ACC112 (cell line): ENCODE measurements around the gene DPP8.

Experiments used
- H2AFZ ChIP-seq: fragments of 200-600 bp; sonication (generic); one replicate; pipeline ENCODE4 v1.6.0; 2017; ENCODE audit warnings: antibody characterized with exemption, low read length; ENCODE audit not compliant: unreplicated experiment
- H3K27ac ChIP-seq: fragments of 200-600 bp; sonication (generic); 2 replicates; pipeline ENCODE4 v1.5.1; 2014; ENCODE audit warnings: low read depth, mild to moderate bottlenecking, antibody characterized with exemption, low read length, moderate library complexity
- H3K27me3 ChIP-seq: fragments of 200-600 bp; sonication (generic); 2 replicates; pipeline ENCODE4 v1.6.1; 2014; ENCODE audit warnings: mild to moderate bottlenecking, antibody characterized with exemption, low read length, moderate library complexity, mixed read lengths; ENCODE audit not compliant: insufficient read depth
- H3K36me3 ChIP-seq: fragments of 200-600 bp; sonication (generic); 2 replicates; pipeline ENCODE4 v1.6.1; 2016; ENCODE audit warnings: mild to moderate bottlenecking, antibody characterized with exemption, low read length, moderate library complexity, mixed read lengths; ENCODE audit not compliant: insufficient read depth
- H3K4me1 ChIP-seq: fragments of 200-600 bp; sonication (generic); one replicate; pipeline ENCODE4 v1.6.1; 2016; ENCODE audit warnings: low read length, mixed read lengths; ENCODE audit not compliant: insufficient read depth, unreplicated experiment, control insufficient read depth
- H3K4me3 ChIP-seq: fragments of 200-600 bp; sonication (generic); 2 replicates; pipeline ENCODE4 v1.5.1; 2014; ENCODE audit warnings: mild to moderate bottlenecking, low read depth, low read length
- H3K79me2 ChIP-seq: fragments of 200-600 bp; sonication (generic); one replicate; pipeline ENCODE4 v1.6.0; 2016; ENCODE audit warnings: low read length; ENCODE audit not compliant: control insufficient read depth, unreplicated experiment, insufficient read depth

The DPP8 gene

DNA sequence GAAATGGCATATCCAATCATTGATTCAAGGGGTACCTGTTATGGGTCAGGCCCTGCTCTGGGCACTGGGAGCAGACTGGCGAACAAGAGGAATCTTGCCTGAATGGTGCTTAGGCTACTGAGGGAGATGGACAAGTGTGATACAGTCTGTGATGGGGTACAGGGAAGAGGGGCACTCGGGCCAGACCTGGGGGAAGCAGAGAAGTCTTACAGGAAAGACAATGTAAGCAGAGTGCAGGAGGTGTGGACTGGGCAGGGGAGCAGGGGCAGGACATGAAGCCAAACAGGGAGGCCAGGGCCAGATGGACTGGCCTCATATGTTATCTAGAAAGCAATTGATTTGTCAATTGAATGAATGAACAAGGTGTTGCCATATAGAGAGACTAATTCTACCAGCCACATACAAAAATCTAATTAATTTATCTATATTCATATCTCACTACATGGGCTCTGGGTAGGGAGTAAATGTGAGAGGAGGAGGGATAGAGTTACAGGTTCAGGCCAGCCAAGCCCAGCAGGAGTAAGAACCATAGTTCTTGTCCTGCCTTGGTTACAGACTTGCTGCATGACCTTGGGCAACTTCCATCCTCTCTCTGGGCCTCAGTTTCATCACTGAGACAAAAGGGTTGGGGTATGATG lies 91.2 kb downstream of the DPP8 start:
- Histone ChIP-seq H3K27me3 (peaks cover 25% of the 10 kb centered on the region), H3K36me3 (no peaks in the 10 kb centered on the region), H3K4me1 (peaks cover 9% of the 10 kb centered on the region), H3K27ac (no peak overlapping the region), H3K4me3 (no peak overlapping the region), H2AFZ (no peak overlapping the region), H3K79me2 (no peaks in the 10 kb centered on the region)

DNA sequence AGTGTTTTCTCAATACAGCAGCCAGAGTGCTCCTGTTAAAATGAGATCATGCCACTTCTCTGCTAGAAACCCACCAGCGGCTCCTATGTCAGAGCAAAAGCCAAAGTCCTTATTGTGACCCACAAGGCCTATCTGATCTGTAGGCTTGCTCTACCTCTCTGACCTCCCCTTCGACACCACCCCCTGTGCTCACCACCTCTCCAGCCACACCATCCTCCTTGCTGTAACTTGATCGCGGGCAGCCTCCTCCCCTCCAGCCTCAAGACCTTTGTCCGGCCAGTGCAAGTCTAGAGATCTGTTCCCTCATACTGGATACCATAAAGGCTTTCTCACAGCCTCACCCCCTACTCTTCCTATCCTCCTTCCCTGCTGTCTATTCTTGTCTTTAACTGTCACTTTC lies 92.8 kb downstream of the DPP8 start:
- Histone ChIP-seq H3K27me3 (peaks cover 38% of the 10 kb centered on the region), H3K27ac (no peak overlapping the region), H3K79me2 (no peaks in the 10 kb centered on the region), H3K4me3 (no peak overlapping the region), H2AFZ (no peak overlapping the region), H3K36me3 (no peaks in the 10 kb centered on the region), H3K4me1 (peaks cover 9% of the 10 kb centered on the region)

DNA sequence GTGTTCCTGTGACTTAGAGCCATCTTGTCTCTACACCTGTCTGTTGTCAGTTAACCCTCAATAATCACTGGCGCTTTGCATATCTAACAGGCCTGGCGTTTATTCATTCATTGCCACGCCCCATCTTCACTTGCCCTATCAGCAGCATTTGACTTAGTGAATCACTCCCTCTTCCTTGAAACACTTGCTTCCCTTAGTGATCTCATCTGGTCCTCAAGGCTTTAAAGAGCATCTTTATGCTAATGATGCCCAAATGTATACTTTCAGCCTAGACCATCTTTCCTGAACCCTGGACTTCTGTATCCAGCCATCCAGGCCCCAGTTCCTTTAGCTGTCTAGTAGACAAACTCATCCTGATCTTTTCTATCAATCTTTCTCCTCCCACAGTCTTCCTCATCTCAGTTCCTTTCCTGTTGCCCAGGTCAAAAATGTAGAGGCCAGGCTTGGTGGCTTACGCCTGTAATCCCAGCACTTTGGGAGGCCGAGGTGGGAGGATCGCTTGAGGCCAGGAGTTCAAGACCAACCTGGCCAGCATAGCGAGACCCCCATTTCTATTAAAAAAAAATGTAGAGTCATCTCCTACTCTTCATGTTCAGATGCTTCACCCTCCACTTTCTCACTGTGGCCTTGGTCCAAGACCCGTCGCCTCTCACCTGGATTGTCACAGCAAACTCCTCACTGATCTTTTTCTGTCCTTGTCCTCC lies 93.4 kb downstream of the DPP8 start:
- peaks cover 38% of the 10 kb centered on the region for H3K27me3 ChIP-seq
- no peak overlapping the region for H3K4me3 ChIP-seq
- no peaks in the 10 kb centered on the region for H3K36me3 ChIP-seq
- peaks cover 9% of the 10 kb centered on the region for H3K4me1 ChIP-seq
- H3K79me2 ChIP-seq = no peaks in the 10 kb centered on the region
- no peak overlapping the region for H3K27ac ChIP-seq
- no peak overlapping the region for H2AFZ ChIP-seq

DNA sequence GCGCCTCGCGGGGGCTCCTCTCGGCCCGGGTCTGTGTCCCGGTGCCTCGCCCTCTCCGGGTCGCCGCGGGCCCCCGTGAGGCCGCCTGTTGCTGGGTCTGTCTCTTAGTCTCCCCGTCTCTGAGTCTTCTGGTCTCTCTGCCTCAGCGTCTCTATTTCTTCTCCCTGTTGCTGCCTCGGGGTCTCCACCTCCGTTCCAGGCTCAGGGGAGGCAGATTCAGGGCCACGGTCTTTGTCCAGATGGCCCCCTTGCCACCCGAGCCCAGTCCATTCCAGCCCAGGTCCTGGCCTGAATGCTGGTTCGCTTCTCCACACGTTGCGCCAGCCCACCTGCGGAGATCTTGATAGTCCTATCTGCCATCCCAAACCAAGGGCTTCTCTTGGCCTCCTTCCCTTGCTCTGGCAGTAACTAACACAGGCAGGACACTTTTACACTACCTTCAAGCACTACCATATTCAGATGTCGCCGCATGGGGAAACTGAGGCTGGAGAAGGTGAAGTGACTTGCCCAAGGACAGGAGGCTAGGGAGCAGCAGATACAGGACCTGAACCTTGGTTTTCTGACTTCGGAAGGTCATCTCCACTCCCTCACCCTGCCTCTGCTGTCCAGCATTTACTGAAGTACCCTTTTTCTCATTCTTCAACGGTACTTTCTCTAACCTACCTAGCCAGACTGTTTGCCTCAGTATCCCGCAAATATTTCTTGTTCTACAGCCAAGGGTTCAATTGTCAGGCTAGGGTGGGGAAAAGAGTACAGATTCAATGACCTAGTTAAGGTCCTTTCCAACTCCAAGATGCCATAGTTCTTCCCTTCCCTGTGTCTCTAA lies 94.1 kb downstream of the DPP8 start:
- H3K36me3 ChIP-seq = no peaks in the 10 kb centered on the region
- peaks cover 9% of the 10 kb centered on the region for H3K4me1 ChIP-seq
- H2AFZ ChIP-seq = no peak overlapping the region
- peaks cover 43% of the 10 kb centered on the region for H3K27me3 ChIP-seq
- no peak overlapping the region for H3K4me3 ChIP-seq
- H3K79me2 ChIP-seq = no peaks in the 10 kb centered on the region
- H3K27ac ChIP-seq = no peak overlapping the region

DNA sequence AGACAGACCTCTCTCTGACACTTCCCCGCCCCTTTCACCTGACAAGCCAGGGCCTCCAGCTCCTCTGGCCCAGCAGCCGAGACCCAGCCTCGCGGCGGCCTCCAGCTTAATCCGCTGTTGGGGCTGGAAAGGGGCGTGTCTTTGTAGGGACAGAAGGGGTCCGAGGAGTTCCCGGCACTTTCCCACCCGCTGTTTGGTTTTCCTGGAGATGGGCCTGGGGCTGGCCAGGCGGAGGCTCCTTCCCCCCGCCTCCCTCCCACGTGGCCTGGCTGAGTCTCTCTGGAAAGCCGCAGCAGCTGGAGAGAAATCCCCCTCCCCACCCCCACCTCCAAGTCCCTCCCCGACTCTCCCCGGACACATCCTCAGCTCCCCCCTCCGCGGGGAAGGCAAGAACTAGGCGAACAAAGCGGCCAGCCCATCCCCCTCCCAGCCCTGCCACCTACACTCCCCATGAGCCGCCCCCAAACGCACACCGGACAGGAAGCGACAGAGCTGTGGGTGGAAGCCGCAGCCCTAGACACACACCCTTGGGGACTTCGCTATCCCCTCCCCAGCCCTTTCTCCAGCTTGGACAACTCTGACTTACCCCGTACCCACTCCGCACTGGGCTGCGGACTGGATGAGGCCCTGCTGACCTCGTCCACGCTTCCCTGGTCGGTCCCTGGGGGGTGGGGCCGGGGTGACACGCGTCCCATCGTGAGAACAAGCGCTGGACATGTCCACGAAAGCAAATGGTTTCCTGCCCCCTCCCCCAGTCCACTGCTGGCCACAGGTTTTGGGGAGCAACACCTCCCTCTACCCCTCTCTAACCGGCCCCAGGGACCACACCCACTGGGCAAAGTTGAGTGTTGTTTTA lies 95.9 kb downstream of the DPP8 start:
- Histone ChIP-seq H2AFZ (no peak overlapping the region), H3K4me1 (peaks cover 9% of the 10 kb centered on the region), H3K36me3 (no peaks in the 10 kb centered on the region), H3K4me3 (peak overlapping the region; percentile 77), H3K27ac (no peak overlapping the region), H3K27me3 (peaks cover 49% of the 10 kb centered on the region), H3K79me2 (no peaks in the 10 kb centered on the region)

DNA sequence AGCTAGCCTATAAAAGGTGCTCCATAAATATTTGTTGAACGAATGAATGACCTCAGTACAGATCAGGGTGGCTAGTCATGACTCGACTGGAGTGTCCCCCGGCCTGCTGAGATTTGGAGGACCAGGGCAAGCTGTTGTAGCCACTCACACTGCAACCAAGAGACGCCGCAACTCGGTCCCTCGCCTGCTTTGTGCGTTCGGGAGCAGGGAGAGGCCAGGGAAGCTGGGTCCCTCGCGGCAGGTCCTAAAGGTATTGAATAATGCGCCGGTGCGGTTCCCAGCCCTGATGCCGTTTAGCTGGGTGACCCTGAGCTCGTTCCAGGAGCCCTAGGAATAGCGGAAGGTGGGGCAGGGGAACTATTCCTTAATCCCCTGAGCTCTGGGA lies 96.5 kb downstream of the DPP8 start:
- Histone ChIP-seq H3K79me2 (no peaks in the 10 kb centered on the region), H3K27me3 (peaks cover 49% of the 10 kb centered on the region), H3K27ac (no peak overlapping the region), H3K36me3 (no peaks in the 10 kb centered on the region), H3K4me3 (0 out of 2 replicates have a peak overlapping the region, but pooled peaks have one; percentile 77), H3K4me1 (peaks cover 9% of the 10 kb centered on the region), H2AFZ (no peak overlapping the region)

DNA sequence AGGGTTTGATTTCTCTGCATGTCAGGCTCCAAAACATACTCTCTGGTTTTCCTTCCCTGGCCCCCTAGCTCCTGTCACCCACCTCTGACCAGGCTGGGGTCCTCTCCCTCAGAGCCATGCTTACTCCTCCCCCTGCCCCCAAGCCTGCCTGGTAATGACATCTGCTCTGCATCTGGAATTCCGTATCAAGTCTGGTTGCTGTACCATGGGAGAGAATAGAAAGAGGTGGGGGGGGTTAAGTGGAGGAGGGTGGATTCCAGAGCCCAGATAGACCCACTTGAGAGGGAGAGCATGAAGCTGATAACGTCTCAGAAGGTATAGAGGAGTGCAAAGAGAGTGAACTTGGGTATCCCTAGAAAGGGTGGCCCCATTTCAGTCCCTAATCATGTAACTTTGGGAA lies 98.9 kb downstream of the DPP8 start:
- Histone ChIP-seq H2AFZ (no peak overlapping the region), H3K27me3 (peaks cover 49% of the 10 kb centered on the region), H3K27ac (no peak overlapping the region), H3K4me3 (no peak overlapping the region), H3K4me1 (peaks cover 9% of the 10 kb centered on the region), H3K36me3 (no peaks in the 10 kb centered on the region), H3K79me2 (no peaks in the 10 kb centered on the region)

DNA sequence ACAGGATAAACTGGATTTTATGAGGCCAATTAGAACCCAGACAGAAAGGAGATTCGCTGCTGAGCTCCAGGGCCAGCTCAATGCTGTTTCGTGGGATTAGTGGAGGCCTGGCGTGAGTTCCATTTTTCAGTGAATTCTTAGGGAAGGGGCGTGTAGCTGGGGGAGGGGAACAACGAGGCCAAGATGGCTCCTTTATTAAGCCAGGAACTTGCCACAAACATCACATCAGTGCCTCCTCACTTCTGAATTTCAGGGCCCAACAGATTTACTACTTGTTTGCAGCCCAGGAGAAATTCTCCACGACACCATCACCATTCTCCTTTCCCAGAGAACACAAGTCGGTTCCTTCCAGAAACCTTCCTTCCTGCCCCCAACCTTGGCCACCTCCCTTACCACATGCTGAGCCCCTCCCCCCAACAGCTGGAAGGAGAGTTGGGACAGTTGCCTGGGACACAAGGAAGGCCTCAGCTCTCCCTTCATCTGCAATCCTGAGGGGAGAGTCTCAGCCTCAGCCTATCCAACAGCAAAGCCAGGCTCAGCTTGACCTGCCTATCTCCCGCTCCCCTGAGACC lies 100.6 kb downstream of the DPP8 start:
- Histone ChIP-seq H3K27ac (no peak overlapping the region), H3K4me3 (no peak overlapping the region), H3K79me2 (no peaks in the 10 kb centered on the region), H3K27me3 (peaks cover 35% of the 10 kb centered on the region), H2AFZ (no peak overlapping the region), H3K36me3 (no peaks in the 10 kb centered on the region), H3K4me1 (peaks cover 4% of the 10 kb centered on the region)

DNA sequence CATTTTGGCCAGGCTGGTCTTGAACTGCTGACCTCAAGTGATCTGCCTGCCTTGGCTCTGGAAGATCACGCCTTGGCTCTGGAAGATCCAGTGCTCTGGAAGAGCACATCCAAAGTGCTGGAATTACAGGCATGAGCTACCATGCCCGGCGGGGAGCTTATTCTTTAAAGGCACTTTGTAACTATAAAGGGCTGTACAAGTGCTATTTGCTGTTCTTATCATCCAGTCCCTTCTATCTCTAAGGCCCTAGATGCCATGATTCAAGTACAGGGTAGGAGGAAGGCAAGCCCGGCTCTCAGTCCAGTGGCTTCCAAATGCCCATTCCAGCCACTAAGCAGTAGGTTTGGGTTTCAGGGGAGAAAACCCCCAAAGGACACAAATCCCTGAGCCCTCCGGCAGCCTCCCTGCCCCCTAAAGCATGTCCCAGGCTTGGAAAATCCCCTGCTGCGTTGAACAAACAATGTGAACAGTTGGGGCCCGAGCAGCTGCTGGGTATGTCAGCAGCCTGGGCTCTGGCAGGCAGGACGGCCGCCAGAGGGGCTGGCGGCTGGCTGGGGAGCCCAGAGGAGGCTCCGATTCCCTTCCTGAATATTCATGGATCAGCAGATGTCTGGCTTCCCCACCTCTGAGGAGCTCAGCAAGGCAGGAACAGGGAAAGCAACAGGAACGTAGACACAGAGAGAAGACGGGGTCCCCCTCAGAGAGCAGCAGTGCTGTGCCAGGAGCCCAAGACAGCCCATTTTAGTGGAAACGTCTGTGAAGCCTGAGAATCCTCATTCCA lies 102.5 kb downstream of the DPP8 start:
- Histone ChIP-seq H3K4me3 (no peak overlapping the region), H2AFZ (no peak overlapping the region), H3K27me3 (peaks cover 24% of the 10 kb centered on the region), H3K36me3 (no peaks in the 10 kb centered on the region), H3K79me2 (no peaks in the 10 kb centered on the region), H3K27ac (no peak overlapping the region), H3K4me1 (no peaks in the 10 kb centered on the region)
